K562 (cell line): ENCODE results near the gene CLEC17A. TPM values are rescaled to one million over a fixed set of nuclear protein-coding genes. Genes with fewer than 3 reads are reported as not detected.
A peak's percentile ranks its signal among the peaks of the same experiment; 100 is the strongest.

Experiments used
- ATAC-seq: fragments of 200-7000 bp; cut with Tn5 transposase; 3 replicates; pipeline ENCODE4 v1.9.1; 2020; ENCODE audit warnings: moderate library complexity
- BruUV-seq: library from RNA; stranded (reverse); fragments of 400-500 nt; replicated peaks from 2 replicates; lab custom pipeline; 2021; lab: Mats Ljungman, UMichigan
- CTCF ChIA-PET: fragments of 300-600 bp; formaldehyde crosslinking; extraction: SDS; loops from one replicate; lab custom pipeline; 2021; ENCODE audit warnings: low intra/inter-chr PET ratio; lab: Yijun Ruan, JAX
- POLR2A ChIA-PET: fragments of 300-600, 350-650 bp; sonication (Branson Sonifier 250); formaldehyde crosslinking; extraction: SDS; loops from one replicate; lab custom pipeline; 2021; ENCODE audit warnings: antibody characterized with exemption, inconsistent platforms; lab: Yijun Ruan, JAX
- DNase-seq, 4 experiments: peaks; one replicate each; pipeline versions ENCODE4 v3.0.0 to v3.0.0-alpha.2; 2011 to 2018; ENCODE audit warnings: low spot score in 3 of 4, mixed read lengths in 3 of 4; ENCODE audit errors: extremely low read depth in 1 of 4
- FAIRE-seq: peaks from 2 replicates; lab custom pipeline; 2011; peaks lifted over from hg19 to GRCh38; lab: Jason Lieb, UNC
- H2AFZ ChIP-seq: 2 replicates; pipeline ENCODE4 v1.6.0; 2011; ENCODE audit warnings: low read depth, low read length, control low read depth, inconsistent platforms
- H3K27ac ChIP-seq: fragments of 200-600 bp; 3 replicates; pipeline ENCODE4 v1.8.0; 2011; ENCODE audit warnings: low read depth, mild to moderate bottlenecking, control low read depth, inconsistent platforms, low read length, moderate library complexity, mixed read lengths; ENCODE audit errors: extremely low read depth
- H3K27me3 ChIP-seq, 2 experiments: fragments of 300-600 bp in 1 of 2; 2 replicates in 1 of 2; 3 replicates in 1 of 2; pipeline versions ENCODE4 v1.6.0 to v1.8.0; 2011; ENCODE audit warnings: inconsistent platforms in 2 of 2, low read length in 2 of 2, mild to moderate bottlenecking in 1 of 2, mixed read lengths in 1 of 2, moderate library complexity in 1 of 2; ENCODE audit not compliant: control insufficient read depth in 2 of 2, insufficient read depth in 2 of 2
- H3K36me3 ChIP-seq: fragments of 300-600 bp; 3 replicates; pipeline ENCODE4 v1.8.0; 2011; ENCODE audit warnings: mild to moderate bottlenecking, low read length, inconsistent platforms; ENCODE audit not compliant: control insufficient read depth, insufficient read depth
- H3K4me1 ChIP-seq, 2 experiments: fragments of 200-600 bp in 1 of 2; replicated peaks in 1 of 2; 2 replicates in 1 of 2; 3 replicates in 1 of 2; pipeline versions ENCODE4 v1.5.1 to v1.8.0; 2011; ENCODE audit warnings: inconsistent platforms in 2 of 2, low read length in 2 of 2, mild to moderate bottlenecking in 1 of 2, mixed read lengths in 1 of 2, moderate library complexity in 1 of 2; ENCODE audit not compliant: control insufficient read depth in 2 of 2, insufficient read depth in 2 of 2
- H3K4me2 ChIP-seq: 2 replicates; pipeline ENCODE4 v1.6.1; 2011; ENCODE audit warnings: low read length, control low read depth, inconsistent platforms, mixed read lengths; ENCODE audit not compliant: insufficient read depth
- H3K4me3 ChIP-seq: fragments of 200-600 bp; sonication (generic), shearing (Covaris generic); 2 replicates; pipeline ENCODE4 v1.5.1; 2016; ENCODE audit warnings: control low read depth, inconsistent platforms
- H3K79me2 ChIP-seq: fragments of 200-600 bp; 3 replicates; pipeline ENCODE4 v1.8.0; 2011; ENCODE audit warnings: low read length, inconsistent platforms; ENCODE audit not compliant: control insufficient read depth, insufficient read depth
- H3K9ac ChIP-seq, 2 experiments: 2 replicates each; pipeline versions ENCODE4 v1.6.0 to v1.6.1; 2011; ENCODE audit warnings: low read depth in 2 of 2, low read length in 2 of 2, control low read depth in 1 of 2, inconsistent platforms in 1 of 2, mild to moderate bottlenecking in 1 of 2, mixed read lengths in 1 of 2; ENCODE audit not compliant: insufficient read depth in 1 of 2
- H3K9me1 ChIP-seq: one replicate; pipeline ENCODE4 v1.6.0; 2011; ENCODE audit warnings: inconsistent platforms, mild to moderate bottlenecking, low read length, moderate library complexity; ENCODE audit not compliant: control insufficient read depth, insufficient read depth
- H3K9me3 ChIP-seq: replicated peaks from 2 replicates; pipeline ENCODE4 v1.5.1; 2011; ENCODE audit warnings: low read depth, low read length, inconsistent platforms; ENCODE audit not compliant: control insufficient read depth, insufficient read depth
- H4K20me1 ChIP-seq: replicated peaks from 2 replicates; pipeline ENCODE4 v1.6.1; 2011; ENCODE audit warnings: low read length, inconsistent platforms, mixed read lengths; ENCODE audit not compliant: control insufficient read depth, insufficient read depth
- CEBPB ChIP-seq: fragments of 450-650 bp; IDR thresholded peaks from 2 replicates; pipeline ENCODE4 v1.6.1; 2016; ENCODE audit warnings: missing genetic modification characterization, missing compliant biosample characterization
- KDM2B ChIP-seq: fragments of 250-450 bp; sonication (Bioruptor Pico); IDR thresholded peaks from 2 replicates; pipeline ENCODE4 v1.8.0; 2021; ENCODE audit warnings: mild to moderate bottlenecking, moderate library complexity
- RFX7 ChIP-seq: fragments of 250-450 bp; sonication (Bioruptor Pico); IDR thresholded peaks from 2 replicates; pipeline ENCODE4 v1.5.1; 2021; ENCODE audit warnings: mild to moderate bottlenecking
- TEAD4 ChIP-seq, 2 experiments: sonication (generic) in 1 of 2; formaldehyde crosslinking in 1 of 2; IDR thresholded peaks; 2 replicates each; pipeline versions ENCODE4 v1.6.1 to v1.8.0; 2012 to 2022; ENCODE audit warnings: borderline replicate concordance in 1 of 2, inconsistent platforms in 1 of 2, low read length in 1 of 2, mild to moderate bottlenecking in 1 of 2, missing genetic modification reagents in 1 of 2
- U2AF2 ChIP-seq: fragments of 200-400 bp; formaldehyde crosslinking; optimal IDR thresholded peaks from 2 replicates; pipeline ENCODE3; 2017; ENCODE audit warnings: low read depth, mild to moderate bottlenecking, low read length
- XRCC3 ChIP-seq: fragments of 450-650 bp; IDR thresholded peaks from 2 replicates; pipeline ENCODE4 v1.6.1; 2017; ENCODE audit warnings: mild to moderate bottlenecking, moderate library complexity
- ZBTB26 ChIP-seq: fragments of 450-650 bp; formaldehyde crosslinking; IDR thresholded peaks from 2 replicates; pipeline ENCODE4 v1.4.0; 2022; ENCODE audit warnings: missing genetic modification characterization
- ZNF133 ChIP-seq: fragments of 250-450 bp; sonication (Bioruptor Pico); IDR thresholded peaks from 2 replicates; pipeline ENCODE4 v1.4.0; 2020; ENCODE audit warnings: mild to moderate bottlenecking
- ZNF239 ChIP-seq: fragments of 250-450 bp; sonication (Bioruptor Pico); IDR thresholded peaks from 2 replicates; pipeline ENCODE4 v1.4.0; 2020; ENCODE audit warnings: mild to moderate bottlenecking
- WGBS: fragments of 100-300 bp; shearing (Covaris generic); methylation state at CpG from one replicate; pipeline ENCODE4 v1.1.6; 2016; ENCODE audit warnings: low coverage, mixed read lengths; ENCODE audit not compliant: insufficient coverage; ENCODE audit errors: missing lambda C conversion rate; 5-methylcytosine and 5-hydroxymethylcytosine counted together
- in situ Hi-C: fragments of 300-500 bp; cut with MboI; formaldehyde crosslinking; loops from 4 replicates; pipeline ENCODE4 v1.15.0; 2018; ENCODE audit warnings: inconsistent platforms, mixed read lengths
- intact Hi-C: fragments of 100-400 bp; cut with micrococcal nuclease; formaldehyde crosslinking; loops from 2 replicates; pipeline ENCODE4 v1.14.2; 2022
- polyA plus RNA-seq, 8 experiments: library from polyadenylated mRNA; depleted of rRNA in 4 of 8; stranded (reverse) in 5 of 8; unstranded in 3 of 8; fragments of >200 nt; fragmentation: Nextera tagmentation in 2 of 8; fragmentation: Illumina TruSeq in 1 of 8; extraction: Ambion mirVana in 2 of 8; extraction: Trizol in 1 of 8; gene quantifications; 2 replicates each; pipeline versions ENCODE4 v1.2.1 to v1.2.3, GENCODE V29; 2011 to 2014; ENCODE audit warnings: inconsistent platforms in 1 of 8, missing spikeins in 1 of 8
- total RNA-seq, 7 experiments: library from RNA; depleted of rRNA in 6 of 7; stranded (reverse); fragments of >200 nt in 6 of 7; fragmentation: Illumina TruSeq in 2 of 7; extraction: Trizol in 2 of 7; gene quantifications; 2 replicates each; pipeline versions ENCODE4 v1.2.1 to v1.2.3, GENCODE V29; 2011 to 2021; ENCODE audit warnings: low replicate concordance in 1 of 7
- TF ChIP-seq, protein P1 (sequence below): fragments of 450-650 bp; IDR thresholded peaks from 2 replicates; pipeline ENCODE4 v1.6.1; 2014; ENCODE audit warnings: low read depth, mild to moderate bottlenecking, moderate library complexity, borderline replicate concordance

The CLEC17A gene
- total and polyA plus RNA-seq, 9 of the 15 experiments (the other 6 are each of a cell fraction or from before 2014, with no cell fraction given): 0.03 TPM; not detected in 8

- no peaks in the 10 kb centered on the region for H3K9me3 ChIP-seq
- TF ChIP-seq ZBTB26 (CRISPR knock-in tag) (no peak), XRCC3 (no peak), RFX7 (CRISPR knock-in tag) (no peak), U2AF2 (no peak), TEAD4 (IDR thresholded peaks at IDR 0.05; ENCODE audit: low read length) (no peak), TEAD4 (CRISPR knock-in tag; IDR thresholded peaks at IDR 0.05; ENCODE audit: borderline replicate concordance) (no peak), KDM2B (CRISPR knock-in tag) (no peak), ZNF239 (CRISPR knock-in tag) (no peak), ZNF133 (CRISPR knock-in tag) (no peak), CEBPB (tag) (no peak)
- TF ChIP-seq, protein P1, sequence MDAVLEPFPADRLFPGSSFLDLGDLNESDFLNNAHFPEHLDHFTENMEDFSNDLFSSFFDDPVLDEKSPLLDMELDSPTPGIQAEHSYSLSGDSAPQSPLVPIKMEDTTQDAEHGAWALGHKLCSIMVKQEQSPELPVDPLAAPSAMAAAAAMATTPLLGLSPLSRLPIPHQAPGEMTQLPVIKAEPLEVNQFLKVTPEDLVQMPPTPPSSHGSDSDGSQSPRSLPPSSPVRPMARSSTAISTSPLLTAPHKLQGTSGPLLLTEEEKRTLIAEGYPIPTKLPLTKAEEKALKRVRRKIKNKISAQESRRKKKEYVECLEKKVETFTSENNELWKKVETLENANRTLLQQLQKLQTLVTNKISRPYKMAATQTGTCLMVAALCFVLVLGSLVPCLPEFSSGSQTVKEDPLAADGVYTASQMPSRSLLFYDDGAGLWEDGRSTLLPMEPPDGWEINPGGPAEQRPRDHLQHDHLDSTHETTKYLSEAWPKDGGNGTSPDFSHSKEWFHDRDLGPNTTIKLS: no peak
- no peak for DNase-seq
- H3K36me3 ChIP-seq: peaks cover 27% of the 10 kb centered on the region; the same call in 1 of the 3 replicates
- no peak for ATAC-seq
- H2AFZ ChIP-seq: no peak overlapping the region
- no peak for FAIRE-seq
- no peak overlapping the region for H3K4me3 ChIP-seq
- WGBS: 87% methylated on average over 6 of the region's 6 CpGs
- H3K4me2 ChIP-seq: no peak overlapping the region
- intact Hi-C loops (no loop called here), in situ Hi-C loops (no loop called here)
- ChIA-PET POLR2A (interaction anchor here (0.5 kb wide), 1 partner anchor 168 kb away, joined by 3 read pairs; no protein-coding TSS in a partner anchor), CTCF (no interaction called here)
- peak overlapping the region in 1 of 2 experiments; percentile 12; a peak in 2 of 4 replicates for H3K9ac ChIP-seq
- peaks cover 18% of the 10 kb centered on the region for H4K20me1 ChIP-seq
- peaks cover 19 to 79% of the 10 kb centered on the region in 2 experiments; a peak in 4 of 5 replicates for H3K4me1 ChIP-seq
- H3K27me3 ChIP-seq: no peaks in the 10 kb centered on the region
- no TSS peak for BruUV-seq
- no peak overlapping the region for H3K27ac ChIP-seq
- H3K9me1 ChIP-seq: peaks cover 8% of the 10 kb centered on the region
- H3K79me2 ChIP-seq: peaks cover 50% of the 10 kb centered on the region
These were observed 22.1 kb upstream of the CLEC17A start for GRCh38 chr19:14560776-14561108.
